Measurements from ENCODE around the gene LGMN.

DNA sequence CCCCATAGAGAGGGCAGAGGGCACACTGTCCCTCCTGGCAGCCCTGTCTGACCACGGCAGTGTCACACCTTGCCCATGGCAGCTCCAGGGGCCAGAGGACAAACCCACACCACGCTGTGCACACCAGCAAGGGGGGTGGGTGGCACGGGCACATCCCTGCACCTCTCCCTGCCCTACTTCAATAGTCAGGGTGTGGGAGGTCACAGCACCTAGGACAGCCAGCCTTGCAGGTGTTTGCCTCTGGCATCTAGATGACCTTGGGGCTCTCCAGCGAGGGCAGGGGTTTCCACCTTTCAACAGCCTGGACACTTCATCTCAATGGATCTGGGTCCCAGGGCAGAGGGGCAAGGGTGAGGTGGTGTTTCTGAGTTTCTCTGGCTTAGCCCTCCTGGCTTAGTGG is 69.2 kb downstream of the LGMN start:
- no peak for TF ChIP-seq EZH2phosphoT487 (IDR thresholded peaks at IDR 0.05; ENCODE audit: borderline replicate concordance)
- TF ChIP-seq, protein P1, sequence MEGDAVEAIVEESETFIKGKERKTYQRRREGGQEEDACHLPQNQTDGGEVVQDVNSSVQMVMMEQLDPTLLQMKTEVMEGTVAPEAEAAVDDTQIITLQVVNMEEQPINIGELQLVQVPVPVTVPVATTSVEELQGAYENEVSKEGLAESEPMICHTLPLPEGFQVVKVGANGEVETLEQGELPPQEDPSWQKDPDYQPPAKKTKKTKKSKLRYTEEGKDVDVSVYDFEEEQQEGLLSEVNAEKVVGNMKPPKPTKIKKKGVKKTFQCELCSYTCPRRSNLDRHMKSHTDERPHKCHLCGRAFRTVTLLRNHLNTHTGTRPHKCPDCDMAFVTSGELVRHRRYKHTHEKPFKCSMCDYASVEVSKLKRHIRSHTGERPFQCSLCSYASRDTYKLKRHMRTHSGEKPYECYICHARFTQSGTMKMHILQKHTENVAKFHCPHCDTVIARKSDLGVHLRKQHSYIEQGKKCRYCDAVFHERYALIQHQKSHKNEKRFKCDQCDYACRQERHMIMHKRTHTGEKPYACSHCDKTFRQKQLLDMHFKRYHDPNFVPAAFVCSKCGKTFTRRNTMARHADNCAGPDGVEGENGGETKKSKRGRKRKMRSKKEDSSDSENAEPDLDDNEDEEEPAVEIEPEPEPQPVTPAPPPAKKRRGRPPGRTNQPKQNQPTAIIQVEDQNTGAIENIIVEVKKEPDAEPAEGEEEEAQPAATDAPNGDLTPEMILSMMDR (conservative IDR thresholded peaks at IDR 0.05; ENCODE audit: low read length): no peak
